ENCODE data around the gene DPP10.

- TF ChIP-seq, protein P1, sequence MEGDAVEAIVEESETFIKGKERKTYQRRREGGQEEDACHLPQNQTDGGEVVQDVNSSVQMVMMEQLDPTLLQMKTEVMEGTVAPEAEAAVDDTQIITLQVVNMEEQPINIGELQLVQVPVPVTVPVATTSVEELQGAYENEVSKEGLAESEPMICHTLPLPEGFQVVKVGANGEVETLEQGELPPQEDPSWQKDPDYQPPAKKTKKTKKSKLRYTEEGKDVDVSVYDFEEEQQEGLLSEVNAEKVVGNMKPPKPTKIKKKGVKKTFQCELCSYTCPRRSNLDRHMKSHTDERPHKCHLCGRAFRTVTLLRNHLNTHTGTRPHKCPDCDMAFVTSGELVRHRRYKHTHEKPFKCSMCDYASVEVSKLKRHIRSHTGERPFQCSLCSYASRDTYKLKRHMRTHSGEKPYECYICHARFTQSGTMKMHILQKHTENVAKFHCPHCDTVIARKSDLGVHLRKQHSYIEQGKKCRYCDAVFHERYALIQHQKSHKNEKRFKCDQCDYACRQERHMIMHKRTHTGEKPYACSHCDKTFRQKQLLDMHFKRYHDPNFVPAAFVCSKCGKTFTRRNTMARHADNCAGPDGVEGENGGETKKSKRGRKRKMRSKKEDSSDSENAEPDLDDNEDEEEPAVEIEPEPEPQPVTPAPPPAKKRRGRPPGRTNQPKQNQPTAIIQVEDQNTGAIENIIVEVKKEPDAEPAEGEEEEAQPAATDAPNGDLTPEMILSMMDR (IDR thresholded peaks at IDR 0.05) = no peak
- TF ChIP-seq POLR2A (IDR thresholded peaks at IDR 0.05) = no peak
Observed at GRCh38 chr2:115077626-115078025, 635.2 kb downstream of the DPP10 start.
